OCI-LY7 (cell line): ENCODE data around the gene PARD6G.

Experiments used
- CTCF ChIP-seq: fragments of 200-600 bp; sonication (generic); conservative IDR thresholded peaks from 2 replicates; pipeline ENCODE4 v1.5.1; 2014; ENCODE audit warnings: mild to moderate bottlenecking, antibody characterized with exemption, low read length, moderate library complexity, mixed read lengths
- EZH2phosphoT487 ChIP-seq: fragments of 200-600 bp; sonication (generic); IDR thresholded peaks from 2 replicates; pipeline ENCODE4 v1.6.1; 2018; ENCODE audit warnings: low read depth, borderline replicate concordance, mild to moderate bottlenecking, mixed run types, antibody characterized with exemption, low read length, moderate library complexity, mixed read lengths

- no peak for TF ChIP-seq CTCF
- TF ChIP-seq EZH2phosphoT487, result no peak
These were observed 48.1 kb downstream of the PARD6G start for GRCh38 chr18:80198994-80199748.
